Spinal cord (tissue), 10 donors: ENCODE measurements around the gene TBCB. TPM values are rescaled to one million over a fixed set of nuclear protein-coding genes. Genes with fewer than 3 reads are reported as not detected.

ENCODE experiments used
- DNase-seq, 6 donors: peaks; one replicate each; pipeline versions ENCODE4 v3.0.0 to v3.0.0-alpha.2; 2013 to 2015; ENCODE audit warnings: low spot score in 6 of 6, low read depth in 4 of 6
- H3K27ac ChIP-seq: one replicate; pipeline ENCODE4 v1.5.1; 2013; ENCODE audit warnings: low read depth, low read length, control low read depth
- H3K27me3 ChIP-seq: one replicate; pipeline ENCODE4 v1.6.1; 2013; ENCODE audit warnings: low read length; ENCODE audit not compliant: control insufficient read depth, insufficient read depth
- H3K36me3 ChIP-seq: one replicate; pipeline ENCODE4 v1.6.1; 2013; ENCODE audit warnings: low read length; ENCODE audit not compliant: control insufficient read depth, insufficient read depth
- H3K4me1 ChIP-seq: one replicate; pipeline ENCODE4 v1.6.1; 2013; ENCODE audit warnings: low read length; ENCODE audit not compliant: control insufficient read depth, insufficient read depth
- H3K4me3 ChIP-seq: one replicate; pipeline ENCODE4 v1.5.1; 2013; ENCODE audit warnings: low read depth, low read length, control low read depth
- H3K9me3 ChIP-seq: one replicate; pipeline ENCODE4 v1.6.1; 2013; ENCODE audit warnings: low read length; ENCODE audit not compliant: control insufficient read depth, insufficient read depth
- WGBS: methylation state at CpG from one replicate; pipeline ENCODE4 v1.1.5; 2013; ENCODE audit warnings: missing lambda C conversion rate; ENCODE audit not compliant: insufficient coverage; 5-methylcytosine and 5-hydroxymethylcytosine counted together
- polyA plus RNA-seq, 2 donors: library from polyadenylated mRNA; unstranded; fragments of 120-200 nt; gene quantifications; one replicate each; pipeline ENCODE4 v1.2.1, GENCODE V29; 2013; ENCODE audit not compliant: insufficient read length in 2 of 2
- total RNA-seq, 2 donors: library from RNA; depleted of rRNA in 1 of 2; stranded (reverse); fragments of 120-200 nt in 1 of 2; fragments of >200 nt in 1 of 2; gene quantifications; one replicate each; pipeline versions ENCODE4 v1.2.3 to v1.2.4, GENCODE V29; 2013 to 2014
- donor health status: healthy.

The TBCB gene
- total and polyA plus RNA-seq, 4 donors: 184 to 343 (median 307) TPM

GRCh38 chr19:36099166-36099785 is 16.0 kb upstream of the TBCB start:
- Histone ChIP-seq H3K27ac (no peak overlapping the region), H3K4me3 (no peak overlapping the region), H3K9me3 (no peaks in the 10 kb centered on the region), H3K27me3 (no peaks in the 10 kb centered on the region), H3K4me1 (peaks cover 2% of the 10 kb centered on the region), H3K36me3 (peaks cover 50% of the 10 kb centered on the region)
- no peak for DNase-seq
- WGBS: 88% methylated on average over 18 of the region's 19 CpGs

GRCh38 chr19:36100476-36100875 is 14.8 kb upstream of the TBCB start:
- no peak for DNase-seq
- WGBS: 92% methylated on average over 5 of the region's 5 CpGs
- Histone ChIP-seq H3K4me1 (peaks cover 2% of the 10 kb centered on the region), H3K4me3 (no peak overlapping the region), H3K36me3 (peaks cover 62% of the 10 kb centered on the region), H3K27me3 (no peaks in the 10 kb centered on the region), H3K9me3 (no peaks in the 10 kb centered on the region), H3K27ac (no peak overlapping the region)

GRCh38 chr19:36101550-36102327 is 13.5 kb upstream of the TBCB start:
- DNase-seq: no peak
- Histone ChIP-seq H3K9me3 (no peaks in the 10 kb centered on the region), H3K4me1 (peaks cover 2% of the 10 kb centered on the region), H3K27me3 (no peaks in the 10 kb centered on the region), H3K27ac (no peak overlapping the region), H3K4me3 (no peak overlapping the region), H3K36me3 (peaks cover 73% of the 10 kb centered on the region)
- WGBS: 93% methylated on average over 27 of the region's 27 CpGs

- Histone ChIP-seq H3K4me1 (no peaks in the 10 kb centered on the region), H3K27ac (no peak overlapping the region), H3K27me3 (no peaks in the 10 kb centered on the region), H3K9me3 (no peaks in the 10 kb centered on the region), H3K4me3 (no peak overlapping the region), H3K36me3 (peaks cover 83% of the 10 kb centered on the region)
- DNase-seq: no peak
- 94% methylated on average over 24 of the region's 24 CpGs for WGBS
These were observed 12.1 kb upstream of the TBCB start for GRCh38 chr19:36103040-36103626.

GRCh38 chr19:36103842-36104552 is 11.3 kb upstream of the TBCB start:
- H3K27ac ChIP-seq: no peak overlapping the region
- H3K4me3 ChIP-seq: no peak overlapping the region
- no peaks in the 10 kb centered on the region for H3K4me1 ChIP-seq
- H3K9me3 ChIP-seq: no peaks in the 10 kb centered on the region
- peaks cover 88% of the 10 kb centered on the region for H3K36me3 ChIP-seq
- H3K27me3 ChIP-seq: no peaks in the 10 kb centered on the region
- no peak for DNase-seq
- WGBS: 91% methylated on average over 10 of the region's 12 CpGs

- no peaks in the 10 kb centered on the region for H3K9me3 ChIP-seq
- no peak overlapping the region for H3K27ac ChIP-seq
- no peaks in the 10 kb centered on the region for H3K27me3 ChIP-seq
- no peaks in the 10 kb centered on the region for H3K4me1 ChIP-seq
- WGBS: 96% methylated on average over 6 of the region's 6 CpGs
- peaks cover 82% of the 10 kb centered on the region for H3K36me3 ChIP-seq
- no peak for DNase-seq
- H3K4me3 ChIP-seq: no peak overlapping the region
These were observed 8.8 kb upstream of the TBCB start for GRCh38 chr19:36106441-36106840.

GRCh38 chr19:36106991-36107390 is 8.3 kb upstream of the TBCB start:
- Histone ChIP-seq H3K4me3 (no peak overlapping the region), H3K27ac (no peak overlapping the region), H3K9me3 (no peaks in the 10 kb centered on the region), H3K4me1 (no peaks in the 10 kb centered on the region), H3K36me3 (peaks cover 81% of the 10 kb centered on the region), H3K27me3 (no peaks in the 10 kb centered on the region)
- WGBS: 97% methylated on average over 5 of the region's 5 CpGs
- DNase-seq: no peak

GRCh38 chr19:36108684-36109083 is 6.6 kb upstream of the TBCB start:
- peaks cover 79% of the 10 kb centered on the region for H3K36me3 ChIP-seq
- 86% methylated on average over 2 of the region's 3 CpGs for WGBS
- no peaks in the 10 kb centered on the region for H3K27me3 ChIP-seq
- H3K4me3 ChIP-seq: no peak overlapping the region
- no peaks in the 10 kb centered on the region for H3K9me3 ChIP-seq
- DNase-seq: no peak
- H3K4me1 ChIP-seq: peaks cover 12% of the 10 kb centered on the region
- H3K27ac ChIP-seq: no peak overlapping the region

GRCh38 chr19:36110487-36111199 is 4.6 kb upstream of the TBCB start, which contains the start of gene OVOL3:
OVOL3 (plus strand) TSS chr19:36111143; CDS start chr19:36111203, 60 bp downstream.
- no peaks in the 10 kb centered on the region for H3K27me3 ChIP-seq
- no peak for DNase-seq
- no peak within 1 kb of the TSS for H3K27ac ChIP-seq
- H3K36me3 ChIP-seq: peaks cover 60% of the 10 kb centered on the region
- peaks cover 21% of the 10 kb centered on the region for H3K4me1 ChIP-seq
- H3K4me3 ChIP-seq: no peak within 1 kb of the TSS
- H3K9me3 ChIP-seq: no peaks in the 10 kb centered on the region
- WGBS: no CpG with 5 or more reads among the region's 1 CpG
